A673 (cell line): ENCODE measurements around the gene DENND1A. TPM values are rescaled to one million over a fixed set of nuclear protein-coding genes. Genes with fewer than 3 reads are reported as not detected.

ENCODE experiments used
- BruUV-seq: library from RNA; stranded (reverse); fragments of 400-500 nt; replicated peaks from 2 replicates; lab custom pipeline; 2021; lab: Mats Ljungman, UMichigan
- CTCF ChIA-PET: fragments of 300-600 bp; sonication (Branson Sonifier 250); formaldehyde crosslinking; loops from one replicate; lab custom pipeline; 2022; ENCODE audit warnings: antibody characterized with exemption; lab: Charles Lee
- POLR2A ChIA-PET: fragments of 300-600 bp; sonication (Branson Sonifier 250); formaldehyde crosslinking; loops from one replicate; lab custom pipeline; 2022; ENCODE audit warnings: antibody characterized with exemption; ENCODE audit not compliant: low non-redundant PET; lab: Charles Lee
- DNase-seq: peaks from one replicate; pipeline ENCODE4 v3.0.0-alpha.2; 2015; ENCODE audit warnings: low spot score
- H3K27ac ChIP-seq: fragments of 200-600 bp; sonication (generic); 2 replicates; pipeline ENCODE4 v1.5.1; 2016; ENCODE audit warnings: mixed run types, low read depth, mild to moderate bottlenecking, mixed read lengths, antibody characterized with exemption, low read length; ENCODE audit not compliant: poor library complexity, severe bottlenecking
- H3K27me3 ChIP-seq: fragments of 200-600 bp; sonication (generic); replicated peaks from 2 replicates; pipeline ENCODE4 v1.6.1; 2017; ENCODE audit warnings: mixed run types, low read depth, mild to moderate bottlenecking, mixed read lengths, antibody characterized with exemption, low read length; ENCODE audit not compliant: insufficient read depth, poor library complexity
- H3K36me3 ChIP-seq: fragments of 200-600 bp; sonication (generic); 2 replicates; pipeline ENCODE4 v1.6.1; 2016; ENCODE audit warnings: mixed run types, mild to moderate bottlenecking, mixed read lengths, antibody characterized with exemption, low read length; ENCODE audit not compliant: insufficient read depth, poor library complexity, severe bottlenecking
- H3K4me1 ChIP-seq: fragments of 200-600 bp; sonication (generic); 2 replicates; pipeline ENCODE4 v1.6.1; 2017; ENCODE audit warnings: mixed run types, mild to moderate bottlenecking, mixed read lengths, antibody characterized with exemption, low read length; ENCODE audit not compliant: insufficient read depth, poor library complexity, severe bottlenecking
- H3K4me3 ChIP-seq: fragments of 200-600 bp; sonication (generic); 2 replicates; pipeline ENCODE4 v1.5.1; 2016; ENCODE audit warnings: low read depth, mixed run types, mild to moderate bottlenecking, mixed read lengths, low read length; ENCODE audit not compliant: poor library complexity, severe bottlenecking
- H3K9me3 ChIP-seq: fragments of 200-600 bp; sonication (generic); 2 replicates; pipeline ENCODE4 v1.6.1; 2016; ENCODE audit warnings: mixed run types, low read depth, mild to moderate bottlenecking, mixed read lengths, antibody characterized with exemption, low read length; ENCODE audit not compliant: poor library complexity, severe bottlenecking
- CTCF ChIP-seq: fragments of 300-800, 200-600 bp; sonication (generic); conservative IDR thresholded peaks from 2 replicates; pipeline ENCODE4 v1.5.1; 2017; ENCODE audit warnings: low read depth, mild to moderate bottlenecking, antibody characterized with exemption, low read length, moderate library complexity, mixed read lengths
- EZH2 ChIP-seq: fragments of 200-600 bp; sonication (generic); IDR thresholded peaks from 2 replicates; pipeline ENCODE4 v1.6.1; 2017; ENCODE audit warnings: borderline replicate concordance, low read depth, mild to moderate bottlenecking, mixed read lengths, antibody characterized with exemption, low read length; ENCODE audit not compliant: poor library complexity, severe bottlenecking
- intact Hi-C: fragments of 100-400 bp; cut with micrococcal nuclease; formaldehyde crosslinking; loops from one replicate; pipeline ENCODE4 v1.10.0; 2022; ENCODE audit not compliant: unreplicated experiment
- total RNA-seq: library from RNA; stranded (reverse); gene quantifications from 2 replicates; pipeline ENCODE4 v1.2.3, GENCODE V29; 2021

Gene DENND1A
- total RNA-seq, 1 experiment from 2014 or later, result 12.0 TPM

DNA sequence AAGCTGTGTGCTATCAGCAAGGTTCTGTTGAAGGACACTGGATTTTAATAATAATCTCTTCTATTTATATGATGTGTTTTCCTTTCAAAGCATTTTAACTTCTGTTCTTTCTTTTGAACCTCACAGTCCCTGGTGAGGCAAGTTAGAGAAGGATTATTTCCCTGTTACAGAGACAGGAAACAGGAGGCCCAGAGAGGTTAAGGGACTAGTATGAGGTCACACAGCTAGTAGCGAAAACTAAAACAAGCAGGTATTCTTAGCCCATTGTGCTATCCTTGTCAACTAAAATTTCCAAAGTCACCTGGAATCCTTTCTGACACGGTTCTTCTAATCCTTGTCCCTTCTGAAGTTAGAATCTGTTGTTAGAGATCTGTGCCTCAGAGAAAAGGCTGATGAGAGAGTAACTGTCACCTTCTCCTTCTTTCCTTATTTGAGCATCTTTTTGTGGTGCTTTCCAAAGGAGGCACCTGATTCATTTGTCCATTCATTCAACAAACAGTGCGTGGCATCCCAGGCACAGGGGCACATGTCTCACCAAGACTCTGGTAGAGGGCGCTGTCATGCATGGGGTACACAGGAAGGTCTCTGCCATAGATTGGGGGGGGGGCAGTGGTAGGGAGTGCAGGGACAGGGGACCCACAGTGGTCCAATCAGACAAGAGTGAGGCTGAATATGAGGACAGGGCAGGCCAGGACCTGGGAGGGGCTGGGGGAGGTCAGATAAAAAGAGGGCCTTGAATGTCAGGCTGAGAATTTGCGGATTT, 512.5 kb downstream of the DENND1A start:
- TF ChIP-seq CTCF (0 out of 2 replicates have a peak, but pooled peaks have one; percentile 21), EZH2 (no peak)
- no peaks in the 10 kb centered on the region for H3K9me3 ChIP-seq
- ChIA-PET POLR2A (no interaction called here), CTCF (no interaction called here)
- H3K27me3 ChIP-seq, result no peaks in the 10 kb centered on the region
- H3K4me1 ChIP-seq, result no peaks in the 10 kb centered on the region
- no peaks in the 10 kb centered on the region for H3K36me3 ChIP-seq
- no peak overlapping the region for H3K27ac ChIP-seq
- H3K4me3 ChIP-seq, result no peak overlapping the region
- intact Hi-C loops, result no loop called here
- no TSS peak for BruUV-seq
- DNase-seq, result no peak

DNA sequence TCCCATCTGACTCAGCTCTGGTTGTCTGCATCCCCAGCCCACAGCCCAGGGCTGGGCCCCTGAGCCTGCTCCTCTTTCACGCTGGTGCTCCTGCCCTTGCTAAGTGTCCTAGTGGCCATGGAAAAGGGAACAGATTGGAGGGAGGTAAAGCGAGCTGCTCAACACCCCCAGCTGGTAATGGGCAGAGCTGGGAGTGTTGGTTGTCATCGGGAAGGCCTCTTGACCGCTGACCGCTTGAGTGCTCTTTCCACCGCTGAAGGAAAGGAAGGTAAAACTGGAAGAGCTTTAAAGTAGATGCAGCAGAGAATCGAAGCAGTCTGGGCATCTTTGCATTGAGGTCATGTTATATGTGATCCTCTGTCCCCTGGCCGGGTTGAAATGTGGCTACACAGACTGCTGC, 513.8 kb downstream of the DENND1A start:
- POLR2A ChIA-PET, result interaction anchor here (0.6 kb wide), 1 partner anchor 527 kb away, joined by 3 read pairs; no protein-coding TSS in a partner anchor
- CTCF ChIA-PET, result no interaction called here

More for the DNA sequence above, 513.8 kb downstream of the DENND1A start:
- Histone ChIP-seq H3K27me3 (no peaks in the 10 kb centered on the region), H3K4me1 (no peaks in the 10 kb centered on the region), H3K27ac (no peak overlapping the region), H3K36me3 (no peaks in the 10 kb centered on the region), H3K9me3 (no peaks in the 10 kb centered on the region), H3K4me3 (no peak overlapping the region)
- DNase-seq, result no peak
- TF ChIP-seq CTCF (no peak), EZH2 (no peak)
- intact Hi-C loops, result no loop called here
- BruUV-seq, result no TSS peak
